ENCODE data around the gene BACE2.

DNA sequence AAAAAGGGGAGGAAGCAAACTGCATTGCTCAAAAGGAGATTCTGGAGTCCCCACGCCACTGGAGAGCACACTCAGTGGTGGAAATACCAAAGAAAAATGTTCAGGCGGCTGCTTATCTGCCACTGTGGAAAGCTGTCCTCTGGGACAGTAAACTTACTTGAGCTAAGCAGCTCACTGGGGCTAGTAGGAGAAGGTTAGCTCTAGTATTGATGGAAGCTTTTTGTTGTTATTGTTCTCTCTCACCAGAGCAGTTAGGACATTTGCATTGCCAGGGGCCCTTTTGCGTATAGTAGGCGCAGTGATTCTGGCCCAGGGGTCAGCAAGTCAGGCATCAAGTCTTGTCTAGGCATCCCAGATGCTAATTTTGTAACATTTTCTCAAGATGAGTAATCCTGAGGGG, 15.6 kb downstream of the BACE2 start:
- TF ChIP-seq, protein P1, sequence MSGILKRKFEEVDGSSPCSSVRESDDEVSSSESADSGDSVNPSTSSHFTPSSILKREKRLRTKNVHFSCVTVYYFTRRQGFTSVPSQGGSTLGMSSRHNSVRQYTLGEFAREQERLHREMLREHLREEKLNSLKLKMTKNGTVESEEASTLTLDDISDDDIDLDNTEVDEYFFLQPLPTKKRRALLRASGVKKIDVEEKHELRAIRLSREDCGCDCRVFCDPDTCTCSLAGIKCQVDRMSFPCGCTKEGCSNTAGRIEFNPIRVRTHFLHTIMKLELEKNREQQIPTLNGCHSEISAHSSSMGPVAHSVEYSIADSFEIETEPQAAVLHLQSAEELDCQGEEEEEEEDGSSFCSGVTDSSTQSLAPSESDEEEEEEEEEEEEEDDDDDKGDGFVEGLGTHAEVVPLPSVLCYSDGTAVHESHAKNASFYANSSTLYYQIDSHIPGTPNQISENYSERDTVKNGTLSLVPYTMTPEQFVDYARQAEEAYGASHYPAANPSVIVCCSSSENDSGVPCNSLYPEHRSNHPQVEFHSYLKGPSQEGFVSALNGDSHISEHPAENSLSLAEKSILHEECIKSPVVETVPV (CRISPR knock-in tag; IDR thresholded peaks at IDR 0.05), result no peak
- no peak for TF ChIP-seq PPARA (CRISPR knock-in tag; IDR thresholded peaks at IDR 0.05; ENCODE audit: borderline replicate concordance)
- TF ChIP-seq, protein P2, sequence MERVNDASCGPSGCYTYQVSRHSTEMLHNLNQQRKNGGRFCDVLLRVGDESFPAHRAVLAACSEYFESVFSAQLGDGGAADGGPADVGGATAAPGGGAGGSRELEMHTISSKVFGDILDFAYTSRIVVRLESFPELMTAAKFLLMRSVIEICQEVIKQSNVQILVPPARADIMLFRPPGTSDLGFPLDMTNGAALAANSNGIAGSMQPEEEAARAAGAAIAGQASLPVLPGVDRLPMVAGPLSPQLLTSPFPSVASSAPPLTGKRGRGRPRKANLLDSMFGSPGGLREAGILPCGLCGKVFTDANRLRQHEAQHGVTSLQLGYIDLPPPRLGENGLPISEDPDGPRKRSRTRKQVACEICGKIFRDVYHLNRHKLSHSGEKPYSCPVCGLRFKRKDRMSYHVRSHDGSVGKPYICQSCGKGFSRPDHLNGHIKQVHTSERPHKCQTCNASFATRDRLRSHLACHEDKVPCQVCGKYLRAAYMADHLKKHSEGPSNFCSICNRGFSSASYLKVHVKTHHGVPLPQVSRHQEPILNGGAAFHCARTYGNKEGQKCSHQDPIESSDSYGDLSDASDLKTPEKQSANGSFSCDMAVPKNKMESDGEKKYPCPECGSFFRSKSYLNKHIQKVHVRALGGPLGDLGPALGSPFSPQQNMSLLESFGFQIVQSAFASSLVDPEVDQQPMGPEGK (CRISPR knock-in tag; IDR thresholded peaks at IDR 0.05; ENCODE audit: borderline replicate concordance), result no peak
- TF ChIP-seq CSDC2 (CRISPR knock-in tag; IDR thresholded peaks at IDR 0.05), result no peak
- TF ChIP-seq TOX (CRISPR knock-in tag; IDR thresholded peaks at IDR 0.05; ENCODE audit: borderline replicate concordance), result no peak
- TF ChIP-seq, protein P3, sequence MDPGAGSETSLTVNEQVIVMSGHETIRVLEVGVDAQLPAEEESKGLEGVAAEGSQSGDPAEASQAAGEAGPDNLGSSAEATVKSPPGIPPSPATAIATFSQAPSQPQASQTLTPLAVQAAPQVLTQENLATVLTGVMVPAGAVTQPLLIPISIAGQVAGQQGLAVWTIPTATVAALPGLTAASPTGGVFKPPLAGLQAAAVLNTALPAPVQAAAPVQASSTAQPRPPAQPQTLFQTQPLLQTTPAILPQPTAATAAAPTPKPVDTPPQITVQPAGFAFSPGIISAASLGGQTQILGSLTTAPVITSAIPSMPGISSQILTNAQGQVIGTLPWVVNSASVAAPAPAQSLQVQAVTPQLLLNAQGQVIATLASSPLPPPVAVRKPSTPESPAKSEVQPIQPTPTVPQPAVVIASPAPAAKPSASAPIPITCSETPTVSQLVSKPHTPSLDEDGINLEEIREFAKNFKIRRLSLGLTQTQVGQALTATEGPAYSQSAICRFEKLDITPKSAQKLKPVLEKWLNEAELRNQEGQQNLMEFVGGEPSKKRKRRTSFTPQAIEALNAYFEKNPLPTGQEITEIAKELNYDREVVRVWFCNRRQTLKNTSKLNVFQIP (CRISPR knock-in tag; IDR thresholded peaks at IDR 0.05; ENCODE audit: borderline replicate concordance, low read depth), result no peak
- TF ChIP-seq, protein P4, sequence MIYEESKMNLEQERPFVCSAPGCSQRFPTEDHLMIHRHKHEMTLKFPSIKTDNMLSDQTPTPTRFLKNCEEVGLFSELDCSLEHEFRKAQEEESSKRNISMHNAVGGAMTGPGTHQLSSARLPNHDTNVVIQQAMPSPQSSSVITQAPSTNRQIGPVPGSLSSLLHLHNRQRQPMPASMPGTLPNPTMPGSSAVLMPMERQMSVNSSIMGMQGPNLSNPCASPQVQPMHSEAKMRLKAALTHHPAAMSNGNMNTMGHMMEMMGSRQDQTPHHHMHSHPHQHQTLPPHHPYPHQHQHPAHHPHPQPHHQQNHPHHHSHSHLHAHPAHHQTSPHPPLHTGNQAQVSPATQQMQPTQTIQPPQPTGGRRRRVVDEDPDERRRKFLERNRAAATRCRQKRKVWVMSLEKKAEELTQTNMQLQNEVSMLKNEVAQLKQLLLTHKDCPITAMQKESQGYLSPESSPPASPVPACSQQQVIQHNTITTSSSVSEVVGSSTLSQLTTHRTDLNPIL (CRISPR knock-in tag; IDR thresholded peaks at IDR 0.05; ENCODE audit: low read depth), result no peak
- TF ChIP-seq ZNF8 (CRISPR knock-in tag; IDR thresholded peaks at IDR 0.05), result no peak
- TF ChIP-seq ISL1 (CRISPR knock-in tag; IDR thresholded peaks at IDR 0.05), result no peak
- TF ChIP-seq SNAI2 (CRISPR knock-in tag; IDR thresholded peaks at IDR 0.05), result no peak

Data from SK-N-SH treated with all-trans-retinoic acid at 6 μM for 48 hours (cell line).